Stimulated activated CD4-positive, alpha-beta T cell treated with anti-CD3 and anti-CD28 coated beads, Interleukin-15, amount 100 ng/mL, for 48 hours (primary cell): ENCODE measurements around the gene GLS2.
"Not testable (repeated sequence)": the region's sequence is repeated elsewhere in the genome, so short reads cannot be mapped to it uniquely, and the experiment has no call there.

ENCODE experiments used
- DNase-seq, 2 donors: peaks; one replicate each; pipeline ENCODE4 v3.0.0-alpha.2; 2020; ENCODE audit warnings: low read depth in 2 of 2

GLS2 gene

DNA sequence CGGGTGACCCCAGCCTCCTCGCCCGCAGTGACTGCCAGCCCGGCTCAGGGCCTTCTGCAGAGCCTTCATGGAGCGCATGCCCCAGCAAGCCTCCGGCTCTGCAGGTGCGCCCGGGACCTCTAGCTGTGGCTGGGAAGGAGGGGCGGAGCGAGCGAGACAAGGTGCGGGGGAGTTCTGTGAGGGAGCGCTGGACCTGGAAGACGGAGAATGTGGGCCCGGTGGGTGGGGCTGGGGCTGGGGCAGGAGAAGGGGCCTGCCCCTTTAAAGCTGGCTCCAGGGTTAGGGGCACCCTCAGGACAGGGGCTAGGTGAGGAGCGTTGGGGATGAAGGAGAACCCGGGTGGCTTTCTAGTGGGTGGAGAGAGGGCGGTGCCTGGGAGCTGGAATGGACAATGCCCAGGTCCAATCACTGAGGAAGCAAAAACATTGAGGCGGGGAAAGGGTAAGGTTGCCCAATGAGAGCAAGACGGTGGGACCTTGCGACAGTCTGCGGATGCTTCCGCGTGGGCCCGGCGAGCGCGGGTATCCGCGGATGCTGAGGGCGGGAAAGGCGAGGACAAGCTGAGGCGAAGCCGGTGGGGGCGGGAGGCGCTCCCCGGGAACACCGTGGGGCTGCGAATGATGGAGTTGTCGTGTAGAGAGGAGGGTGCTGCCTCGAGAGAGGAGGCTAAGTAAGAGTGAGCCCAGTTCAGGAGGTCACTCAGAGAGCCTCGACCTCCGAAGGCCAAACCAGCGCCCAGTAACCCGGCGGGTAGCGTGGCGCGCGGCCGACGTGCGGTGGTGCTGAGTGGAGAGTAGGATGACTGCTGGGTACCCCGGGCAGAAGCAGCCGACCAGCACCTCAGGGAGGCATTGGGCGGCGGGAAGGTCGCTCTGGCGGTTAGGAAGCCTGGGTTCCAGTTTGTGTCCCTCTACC is at the start of gene GLS2:
GLS2 (minus strand) TSS at position 121 of the 915 bp plus-strand sequence; CDS start at position 78, 43 bp downstream.
- peak; percentile 57 to 69 for DNase-seq

DNA sequence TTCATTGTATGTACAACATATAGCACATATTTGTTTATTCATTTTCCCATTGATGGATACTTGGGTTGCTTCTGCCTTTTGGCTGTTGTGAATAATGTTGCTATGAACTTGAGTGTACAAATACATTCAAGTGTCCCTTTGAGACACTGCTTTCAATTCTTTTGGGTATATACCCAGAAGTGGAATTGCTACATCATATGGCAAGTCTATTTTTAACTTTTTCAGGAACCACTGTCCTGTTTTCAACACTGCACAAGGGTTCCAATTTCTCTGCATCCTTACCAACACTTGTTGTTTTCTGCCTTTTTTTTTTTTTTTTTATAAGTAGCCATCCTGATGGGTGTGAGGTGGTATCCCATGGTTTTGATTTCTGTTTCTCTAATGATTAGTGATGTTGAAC is 49.6 kb upstream of the GLS2 start:
- no peak for DNase-seq

DNA sequence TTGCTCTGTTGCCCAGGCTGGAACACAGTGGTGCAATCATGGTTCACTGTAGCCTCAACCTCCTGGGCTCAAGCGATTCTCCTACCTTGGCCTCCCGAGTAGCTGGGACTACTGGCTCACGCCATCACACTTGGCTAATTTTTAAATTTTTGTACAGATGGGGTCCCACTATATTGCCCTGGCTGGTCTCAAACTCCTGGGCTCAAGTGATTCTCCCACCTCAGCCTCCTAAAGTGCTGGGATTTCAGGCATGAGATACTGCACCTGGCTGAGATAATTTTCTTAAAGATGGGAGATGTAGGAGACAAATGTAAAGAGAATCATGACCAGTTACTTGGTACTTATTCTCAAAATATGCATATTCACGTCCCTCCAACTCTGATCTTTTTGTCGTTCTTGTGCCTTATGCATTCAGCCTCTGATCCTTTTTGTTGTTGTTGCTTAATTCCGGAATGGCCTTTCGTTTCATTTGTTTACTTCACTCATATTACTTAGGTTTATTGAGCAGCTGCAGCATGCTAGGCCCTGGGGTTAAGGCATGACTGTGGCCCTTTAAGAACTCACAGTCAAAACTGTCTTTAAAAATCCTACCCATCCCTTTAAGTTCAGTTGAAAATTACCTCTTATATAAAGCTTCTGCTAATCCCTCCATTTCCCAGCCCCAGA is 42.6 kb upstream of the GLS2 start:
- no peak for DNase-seq

DNA sequence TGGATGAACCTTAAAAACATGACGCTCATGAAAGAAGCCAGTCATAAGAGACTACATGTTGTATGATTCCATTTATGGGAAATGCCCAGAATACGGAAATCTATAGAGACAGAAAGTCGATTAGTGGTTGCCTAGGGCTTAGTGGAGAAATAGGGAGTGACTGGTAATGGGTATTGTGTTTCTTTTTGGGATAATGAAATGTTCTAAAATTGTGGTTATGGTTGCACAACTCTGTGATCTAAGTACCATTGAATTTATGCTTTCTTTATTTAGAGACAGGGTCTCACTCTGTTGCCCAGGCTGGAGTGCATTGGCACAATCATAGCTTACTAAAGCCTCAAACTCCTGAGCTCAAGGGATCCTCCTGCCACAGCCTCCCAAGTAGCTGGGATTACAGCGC is 41.7 kb upstream of the GLS2 start:
- no peak for DNase-seq

DNA sequence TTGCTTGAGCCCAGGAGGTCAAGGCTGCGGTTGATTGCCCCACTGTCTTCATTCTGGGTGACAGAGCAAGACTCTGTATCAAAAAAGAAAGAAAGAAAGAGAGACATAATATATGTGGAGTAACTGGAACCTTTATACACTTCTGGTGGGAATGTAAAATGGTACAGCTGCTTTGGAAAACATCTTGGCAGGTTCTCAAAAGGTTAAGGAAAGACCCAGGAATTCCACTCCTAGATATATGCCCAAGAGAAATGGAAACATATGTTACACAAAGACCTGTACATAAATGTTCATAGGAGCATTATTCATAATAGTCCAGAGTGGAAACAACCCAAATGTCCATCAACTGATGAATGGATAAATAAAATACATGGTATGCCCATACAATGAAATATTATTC is 40.9 kb upstream of the GLS2 start:
- DNase-seq, result no peak

DNA sequence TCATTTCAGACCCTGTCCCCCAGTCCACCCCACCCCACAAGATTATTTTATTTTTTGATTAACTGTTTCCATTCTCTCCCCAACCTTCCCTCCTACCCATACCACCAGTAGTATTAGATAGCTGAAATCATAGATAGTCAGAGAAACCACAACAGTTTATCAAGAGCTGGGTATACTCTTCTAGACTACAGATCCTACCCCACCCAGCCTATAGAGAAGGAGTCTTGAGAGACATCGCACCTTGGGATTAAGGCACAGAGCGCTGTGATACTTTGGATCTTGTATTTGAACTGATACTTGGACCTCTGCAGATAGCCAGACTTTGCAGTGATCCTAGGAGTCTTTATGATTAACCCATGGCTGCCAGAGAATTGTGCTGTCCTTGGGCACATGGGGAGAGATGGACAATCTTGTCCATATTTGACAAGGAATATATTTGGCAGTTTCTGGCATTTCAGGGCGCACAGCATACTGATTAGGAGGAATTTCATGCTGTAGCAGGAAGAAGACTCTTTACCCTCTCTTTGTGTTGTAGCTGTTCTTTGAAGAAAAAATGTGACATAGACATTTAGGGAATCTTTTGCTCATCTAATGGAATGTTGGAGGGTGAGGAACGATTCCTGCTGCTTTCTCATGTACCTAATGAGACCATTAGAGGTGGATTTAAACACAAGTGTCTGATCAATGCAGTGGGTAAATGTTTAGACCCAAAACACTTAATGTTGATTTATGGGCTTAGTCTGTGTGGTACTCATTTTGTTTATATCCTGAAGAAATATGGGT is 34.6 kb upstream of the GLS2 start:
- no peak for DNase-seq

DNA sequence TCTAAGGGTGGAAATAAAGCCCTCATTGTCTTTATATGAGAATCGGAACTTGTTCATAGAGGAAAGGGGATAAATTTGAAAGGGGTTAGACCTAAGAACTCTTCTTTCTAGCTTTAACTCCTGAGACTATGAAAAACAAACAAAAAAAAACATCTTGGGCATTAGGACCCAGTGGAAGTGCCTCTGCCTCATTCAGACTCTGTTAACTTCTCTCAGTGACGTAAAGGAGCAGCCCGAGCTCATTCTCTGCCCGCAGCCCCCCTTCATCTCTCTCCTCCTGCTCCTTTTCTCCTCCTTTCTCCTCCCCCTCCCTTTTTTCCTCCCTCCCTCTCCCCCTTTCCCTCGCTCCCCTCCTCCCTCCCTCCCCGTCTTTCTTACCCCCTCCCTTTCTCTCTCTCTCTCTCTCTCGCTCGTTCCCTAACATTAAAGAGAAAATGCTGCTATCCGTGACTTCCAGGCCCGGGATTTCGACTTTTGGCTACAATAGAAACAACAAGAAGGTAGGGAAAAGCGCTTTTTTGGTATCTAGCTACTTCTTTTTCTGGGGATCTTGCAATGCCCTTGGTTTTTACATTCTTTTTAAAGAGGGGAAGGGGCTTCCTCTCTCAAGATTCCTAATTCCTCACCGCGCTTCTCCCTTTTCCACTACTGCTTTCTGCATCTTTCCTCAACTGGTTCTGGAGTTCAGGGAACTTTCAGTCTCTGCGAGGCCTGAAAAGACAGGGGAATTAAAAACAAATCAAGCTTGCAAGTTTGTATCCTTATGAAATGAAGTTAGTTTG is 33.8 kb upstream of the GLS2 start, which contains the start of gene RBMS2:
RBMS2 (plus strand) TSS at position 231 of the 782 bp plus-strand sequence; CDS start at position 435, 204 bp downstream.
- DNase-seq, result peak in 1 of 2 donors; percentile 6

DNA sequence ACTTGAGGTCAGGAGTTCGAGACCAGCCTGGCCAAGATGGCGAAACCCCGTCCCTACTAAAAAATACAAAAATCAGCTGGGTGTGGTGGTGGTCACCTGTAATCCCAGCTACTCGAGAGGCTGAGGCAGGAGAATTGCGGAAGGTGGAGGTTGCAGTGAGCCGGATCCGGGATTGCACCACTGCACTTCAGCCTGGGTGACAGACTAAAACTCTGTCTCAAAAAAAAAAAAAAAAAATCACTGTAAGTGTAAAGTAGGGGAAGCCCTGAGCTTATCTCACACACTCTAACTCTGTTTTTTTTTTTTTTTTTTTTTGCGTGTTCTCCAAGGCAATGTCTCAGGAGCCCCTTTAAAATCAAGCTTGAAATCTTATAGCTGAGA is 33.2 kb upstream of the GLS2 start:
- no peak for DNase-seq

DNA sequence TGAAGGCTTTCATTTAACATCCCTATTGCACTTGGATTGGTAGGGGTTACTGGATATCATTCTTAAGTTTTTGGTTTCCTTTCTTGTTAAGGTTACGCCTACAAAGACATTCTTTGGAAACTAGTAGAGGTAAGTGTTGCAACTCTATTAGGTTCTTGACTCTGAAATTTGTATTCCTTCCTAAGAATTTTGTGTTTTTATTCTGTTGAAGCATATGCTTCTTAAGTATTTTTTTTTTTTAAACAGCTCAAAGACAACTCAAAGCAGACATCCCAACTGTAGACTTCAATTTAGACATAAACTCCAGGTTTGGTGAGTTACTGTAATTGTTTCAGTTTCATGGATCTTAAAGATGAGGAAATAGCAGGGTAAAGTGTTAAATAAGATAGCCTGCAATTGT is 32.5 kb upstream of the GLS2 start:
- DNase-seq, result no peak

DNA sequence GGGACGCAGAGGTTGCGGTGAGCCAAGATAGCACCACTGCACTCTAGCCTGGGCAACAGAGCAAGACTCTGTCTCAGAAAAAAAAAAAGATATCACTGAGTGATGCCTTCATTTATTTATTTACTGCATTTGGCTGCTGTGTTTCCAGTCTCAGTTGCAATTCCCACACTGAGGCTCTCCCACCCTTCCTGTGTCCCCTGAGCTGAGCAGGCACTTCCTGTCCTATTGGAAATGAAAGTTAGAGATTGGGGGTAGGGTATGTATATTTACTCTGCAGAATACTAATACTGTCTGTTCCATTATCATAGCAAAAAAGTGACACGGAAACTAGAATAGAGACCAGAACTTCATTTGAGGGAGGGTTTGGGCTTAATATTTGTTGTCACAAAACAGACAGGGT is 32.1 kb upstream of the GLS2 start:
- no peak for DNase-seq

DNA sequence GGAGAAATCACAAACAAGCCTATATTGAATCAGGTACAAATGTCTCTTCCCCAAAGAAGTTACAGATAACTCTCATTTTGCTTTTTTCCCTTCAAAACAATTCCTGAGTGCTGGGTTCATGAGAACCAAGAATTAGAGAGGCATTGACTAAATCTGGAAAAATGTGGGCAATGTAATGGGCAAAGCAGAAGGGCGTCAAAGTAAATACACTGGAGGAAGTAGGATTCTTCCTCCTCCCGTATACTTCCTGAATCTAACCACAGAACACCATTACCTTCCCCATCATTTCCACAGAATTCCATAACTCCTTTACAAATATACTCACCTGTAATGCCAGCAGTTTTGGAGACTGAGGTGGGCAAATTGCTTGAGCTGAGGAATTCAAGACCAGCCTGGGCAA is 30.6 kb upstream of the GLS2 start:
- DNase-seq, result no peak

DNA sequence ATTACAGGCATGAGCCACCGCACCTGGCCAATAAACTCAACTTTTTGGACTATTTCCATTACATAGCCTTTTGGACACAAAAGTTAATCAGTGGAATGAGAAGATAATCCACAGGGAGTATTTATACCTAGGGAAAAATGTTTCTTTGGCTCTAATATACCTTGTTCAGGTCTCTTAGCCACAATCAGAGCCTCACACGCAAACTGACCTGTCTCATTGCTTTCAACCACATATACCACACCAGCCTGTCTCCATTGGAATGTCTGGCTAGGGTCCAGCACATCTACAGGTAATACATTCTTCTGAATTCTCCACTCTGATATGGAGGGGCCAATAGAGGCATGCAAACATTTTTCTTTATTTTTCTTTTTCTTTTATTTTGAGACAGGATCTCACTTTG is 29.9 kb upstream of the GLS2 start:
- DNase-seq, result no peak

DNA sequence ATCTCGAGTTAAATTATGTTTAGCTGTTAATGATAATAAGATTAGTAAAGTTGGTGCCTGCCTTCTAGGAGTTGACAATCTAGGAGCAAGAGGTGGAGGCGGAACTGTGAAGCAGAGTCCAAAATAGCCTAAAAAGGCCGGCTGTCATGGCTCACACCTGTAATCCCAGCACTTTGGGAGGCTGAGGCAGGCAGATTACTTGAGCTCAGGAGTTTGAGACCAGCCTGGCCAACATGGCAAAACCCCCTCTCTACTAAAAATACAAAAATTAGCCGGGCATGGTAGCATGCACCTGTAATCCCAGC is 26.0 kb upstream of the GLS2 start:
- not testable (repeated sequence) for DNase-seq

DNA sequence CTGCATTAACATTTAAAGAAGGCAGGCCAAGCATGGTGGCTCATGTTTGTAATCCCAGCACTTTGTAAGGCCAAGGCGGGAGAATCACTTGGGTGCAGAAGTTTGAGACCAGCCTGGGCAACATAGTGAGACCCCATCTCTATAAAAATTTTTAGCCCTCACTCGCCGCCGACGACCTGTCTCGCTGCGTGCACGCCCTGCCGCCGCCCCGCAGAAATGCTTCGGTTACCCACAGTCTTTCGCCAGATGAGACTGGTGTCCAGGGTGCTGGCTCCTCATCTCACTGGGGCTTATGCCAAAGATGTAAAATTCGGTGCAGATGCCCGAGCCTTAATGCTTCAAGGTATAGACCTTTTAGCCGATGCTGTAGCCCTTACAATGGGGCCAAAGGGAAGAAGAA is 22.8 kb upstream of the GLS2 start:
- no peak for DNase-seq

DNA sequence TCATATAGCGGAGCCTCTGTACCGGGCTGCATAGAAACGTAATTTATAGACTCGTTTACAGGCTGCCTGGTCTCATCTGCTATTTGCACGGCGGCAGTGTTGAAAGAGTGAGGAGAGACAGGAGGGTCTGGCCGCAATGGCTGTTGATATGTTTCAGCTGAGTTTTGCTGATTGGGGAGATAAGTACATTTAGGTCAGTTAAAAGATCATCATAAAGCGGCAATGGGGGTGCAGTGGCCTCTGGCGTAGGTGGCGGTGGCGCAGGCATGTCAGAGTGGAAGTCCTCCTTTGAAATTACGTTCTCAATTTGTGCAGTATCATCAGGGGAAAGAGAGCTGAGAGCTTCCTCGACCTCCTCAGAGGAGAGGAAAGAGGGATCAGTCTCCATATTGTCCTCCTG is 11.9 kb upstream of the GLS2 start:
- DNase-seq, result not testable (repeated sequence)

DNA sequence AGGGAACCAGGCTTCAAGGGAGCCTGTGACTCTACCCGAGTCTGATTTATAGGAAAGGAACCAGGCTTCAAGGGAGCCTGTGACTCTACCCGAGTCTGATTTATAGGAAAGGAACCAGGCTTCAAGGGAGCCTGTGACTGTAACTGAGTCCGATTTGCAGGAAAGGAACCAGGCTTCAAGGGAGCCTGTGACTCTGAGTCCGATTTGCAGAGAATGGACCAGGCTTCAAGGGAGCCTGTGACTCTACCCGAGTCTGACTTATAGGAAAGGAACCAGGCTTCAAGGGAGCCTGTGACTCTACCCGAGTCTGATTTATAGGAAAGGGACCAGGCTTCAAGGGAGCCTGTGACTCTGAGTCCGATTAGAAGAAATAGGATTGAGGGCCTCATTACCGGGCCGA is 11.5 kb upstream of the GLS2 start:
- not testable (repeated sequence) for DNase-seq

DNA sequence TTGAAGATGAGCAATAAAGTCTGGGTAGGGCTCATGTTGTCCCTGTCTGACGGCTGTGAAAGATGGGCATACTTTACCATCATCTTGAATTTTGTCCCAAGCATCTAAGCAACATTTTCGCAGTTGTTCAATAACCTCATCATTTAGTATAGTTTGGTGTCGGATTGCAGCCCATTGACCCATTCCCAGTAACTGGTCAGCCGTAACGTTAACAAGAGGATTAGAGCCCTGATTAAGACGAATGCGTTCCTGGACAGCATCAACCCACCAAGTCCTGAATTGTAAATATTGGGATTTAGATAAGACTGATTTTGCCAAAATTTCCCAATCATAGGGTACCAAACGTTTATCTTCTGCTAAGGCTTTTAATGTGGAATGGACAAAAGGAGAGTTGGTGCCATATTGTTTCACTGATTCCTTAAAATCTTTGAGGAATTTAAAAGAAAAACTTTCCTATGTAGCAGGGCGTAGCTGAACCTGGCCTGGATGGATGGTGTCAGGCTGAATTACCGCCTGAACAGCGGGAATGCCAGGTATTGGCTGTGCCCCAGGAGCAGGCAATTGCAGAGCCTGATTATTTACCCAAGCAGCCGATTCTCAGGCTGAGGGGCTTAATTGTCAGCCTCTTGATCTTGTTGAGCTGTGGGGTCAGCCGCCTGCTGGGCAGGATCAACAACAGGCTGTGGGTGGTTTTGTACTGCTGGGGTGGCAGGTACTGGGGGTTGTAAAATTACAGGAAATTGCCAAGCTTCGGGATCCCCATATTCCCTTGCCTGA is 10.4 kb upstream of the GLS2 start:
- DNase-seq, result not testable (repeated sequence)

DNA sequence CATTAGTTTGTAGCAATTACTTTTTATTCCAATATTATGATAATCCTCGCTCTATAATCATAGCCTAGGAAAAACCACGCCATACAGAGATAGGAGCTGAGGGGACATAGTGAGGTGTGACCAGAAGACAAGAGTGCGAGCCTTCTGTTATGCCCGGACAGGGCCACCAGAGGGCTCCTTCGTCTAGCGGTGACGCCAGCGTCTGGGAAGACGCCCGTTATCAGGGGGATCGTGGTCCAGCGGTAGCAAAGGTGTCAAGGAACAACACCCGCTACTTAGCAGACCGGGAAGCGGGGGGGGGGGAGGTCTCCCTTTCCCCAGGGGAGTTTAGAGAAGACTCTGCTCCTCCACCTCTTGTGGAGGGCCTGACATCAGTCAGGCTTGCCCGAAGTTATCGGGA is 8.7 kb upstream of the GLS2 start:
- DNase-seq, result peak; percentile 35 to 49

DNA sequence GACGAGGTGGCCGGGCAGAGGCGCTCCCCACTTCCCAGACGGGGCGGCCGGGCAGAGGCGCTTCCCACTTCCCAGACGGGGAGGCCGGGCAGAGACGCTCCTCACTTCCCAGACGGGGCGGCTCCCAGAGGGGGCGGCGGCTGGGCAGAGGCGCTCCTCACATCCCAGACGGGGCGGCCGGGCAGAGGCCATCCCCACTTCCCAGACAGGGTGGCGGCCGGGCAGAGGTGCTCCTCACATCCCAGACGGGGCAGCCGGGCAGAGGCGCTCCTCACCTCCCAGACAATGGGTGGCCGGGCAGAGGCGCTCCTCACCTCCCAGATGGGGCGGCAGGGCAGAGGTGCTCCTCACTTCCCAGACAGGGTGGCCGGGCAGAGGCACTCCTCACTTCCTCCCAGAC is 6.5 kb upstream of the GLS2 start:
- not testable (repeated sequence) for DNase-seq

DNA sequence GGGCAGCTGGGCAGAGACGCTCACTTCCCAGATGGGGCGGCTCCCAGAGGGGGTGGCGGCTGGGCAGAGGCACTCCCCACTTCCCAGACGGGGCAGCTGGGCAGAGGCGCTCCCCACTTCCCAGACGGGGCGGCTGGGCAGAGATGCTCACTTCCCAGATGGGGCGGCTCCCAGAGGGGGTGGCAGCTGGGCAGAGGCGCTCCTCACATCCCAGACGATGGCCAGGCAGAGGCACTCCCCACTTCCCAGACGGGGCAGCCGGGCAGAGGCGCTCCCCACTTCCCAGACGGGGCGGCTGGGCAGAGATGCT is 6.1 kb upstream of the GLS2 start:
- DNase-seq, result not testable (repeated sequence)
